Suprapubic skin (tissue), 3 donors: ENCODE results near the gene PAM16.

Source experiments
- POLR2A ChIP-seq, 2 donors: fragments of 450-650 bp; IDR thresholded peaks; one replicate each; pipeline ENCODE4 v1.6.1; 2017; ENCODE audit warnings: antibody characterized with exemption in 2 of 2, mild to moderate bottlenecking in 2 of 2, moderate library complexity in 2 of 2
- TF ChIP-seq, protein P1 (sequence below), 2 donors: fragments of 200-600 bp in 1 of 2; fragments of 450-650 bp in 1 of 2; sonication (generic) in 1 of 2; IDR thresholded peaks; one replicate each; pipeline ENCODE4 v1.5.1; 2016 to 2019; ENCODE audit warnings: antibody characterized with exemption in 2 of 2, mild to moderate bottlenecking in 1 of 2, moderate library complexity in 1 of 2

DNA sequence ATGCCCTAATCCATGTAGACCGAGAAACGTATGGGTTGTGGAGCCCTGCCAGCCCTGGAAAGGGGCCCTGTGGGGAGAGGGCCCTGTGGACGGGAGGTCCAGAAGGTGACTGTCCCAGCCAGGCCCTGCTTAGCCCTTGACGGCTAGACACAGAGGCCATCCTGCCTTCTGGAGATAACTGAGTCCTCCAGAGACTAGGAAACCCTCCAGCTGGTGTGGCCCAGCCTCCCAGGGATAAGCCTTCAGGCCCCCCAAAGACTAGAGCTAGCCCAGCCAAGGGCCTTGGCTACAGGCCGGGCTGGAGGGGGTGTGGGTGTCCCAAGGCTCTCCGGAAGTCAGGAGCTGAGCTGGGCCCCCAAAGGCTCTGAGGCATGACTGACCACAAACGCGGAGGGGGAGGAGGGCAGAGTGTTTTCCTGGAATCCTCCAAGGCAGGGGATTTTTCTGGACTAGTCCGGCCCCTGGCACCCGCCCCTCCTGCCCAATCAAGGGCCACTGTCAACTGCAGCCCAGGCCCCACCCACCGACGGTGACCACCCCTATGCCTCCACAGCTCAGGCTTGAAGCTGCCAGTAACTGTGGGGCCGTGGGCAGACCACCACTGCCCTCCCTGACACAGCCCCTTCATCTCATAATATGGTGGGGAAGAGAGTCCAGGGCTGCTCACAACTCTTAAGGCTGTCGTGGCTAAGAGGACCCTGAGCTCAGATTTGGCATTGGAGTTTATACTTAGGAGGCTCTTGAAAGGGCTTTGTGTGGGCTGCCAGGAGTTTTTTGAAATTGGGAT is 19.6 kb upstream of the PAM16 start:
- TF ChIP-seq, protein P1, sequence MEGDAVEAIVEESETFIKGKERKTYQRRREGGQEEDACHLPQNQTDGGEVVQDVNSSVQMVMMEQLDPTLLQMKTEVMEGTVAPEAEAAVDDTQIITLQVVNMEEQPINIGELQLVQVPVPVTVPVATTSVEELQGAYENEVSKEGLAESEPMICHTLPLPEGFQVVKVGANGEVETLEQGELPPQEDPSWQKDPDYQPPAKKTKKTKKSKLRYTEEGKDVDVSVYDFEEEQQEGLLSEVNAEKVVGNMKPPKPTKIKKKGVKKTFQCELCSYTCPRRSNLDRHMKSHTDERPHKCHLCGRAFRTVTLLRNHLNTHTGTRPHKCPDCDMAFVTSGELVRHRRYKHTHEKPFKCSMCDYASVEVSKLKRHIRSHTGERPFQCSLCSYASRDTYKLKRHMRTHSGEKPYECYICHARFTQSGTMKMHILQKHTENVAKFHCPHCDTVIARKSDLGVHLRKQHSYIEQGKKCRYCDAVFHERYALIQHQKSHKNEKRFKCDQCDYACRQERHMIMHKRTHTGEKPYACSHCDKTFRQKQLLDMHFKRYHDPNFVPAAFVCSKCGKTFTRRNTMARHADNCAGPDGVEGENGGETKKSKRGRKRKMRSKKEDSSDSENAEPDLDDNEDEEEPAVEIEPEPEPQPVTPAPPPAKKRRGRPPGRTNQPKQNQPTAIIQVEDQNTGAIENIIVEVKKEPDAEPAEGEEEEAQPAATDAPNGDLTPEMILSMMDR (IDR thresholded peaks at IDR 0.05) = no peak
- TF ChIP-seq POLR2A (IDR thresholded peaks at IDR 0.05) = peak in 1 of 2 donors; percentile 44
